ENCODE data around the gene PRKN. TPM values are rescaled to one million over a fixed set of nuclear protein-coding genes. Genes with fewer than 3 reads are reported as not detected.

The PRKN gene
- total and polyA plus RNA-seq, 2 experiments from 2014 or later, result 0.10 to 0.84 TPM

GRCh38 chr6:161532536-161532935, 1195.0 kb downstream of the PRKN start (continued):
- TF ChIP-seq ZNF462 (CRISPR knock-in tag; IDR thresholded peaks at IDR 0.05), result no peak
- no peak for TF ChIP-seq CTCF (conservative IDR thresholded peaks at IDR 0.05; ENCODE audit: low read depth in 2 of 2)

GRCh38 chr6:161526794-161527193, 1200.8 kb downstream of the PRKN start:
- H3K4me2 ChIP-seq, result no peak overlapping the region
- no peaks in the 10 kb centered on the region for H4K20me1 ChIP-seq (replicated peaks; ENCODE audit: insufficient read depth)
- no peaks in the 10 kb centered on the region for H3K79me2 ChIP-seq (replicated peaks; ENCODE audit: insufficient read depth)
- DNase-seq (ENCODE audit: low spot score), result no peak
- no peak for ATAC-seq
- H3K27ac ChIP-seq (ENCODE audit: low read depth), result no peak overlapping the region
- H3K36me3 ChIP-seq (ENCODE audit: insufficient read depth), result no peaks in the 10 kb centered on the region
- Mint-ChIP-seq H3K9me3 (no peaks in the 10 kb centered on the region), H3K4me1 (no peaks in the 10 kb centered on the region), H3K27ac (no peak overlapping the region), H3K36me3 (ENCODE audit: low read depth) (no peaks in the 10 kb centered on the region), H3K4me3 (no peak overlapping the region), H3K27me3 (ENCODE audit: insufficient read depth, low read depth, poor library complexity) (no peaks in the 10 kb centered on the region)
- no peak overlapping the region for H3K4me3 ChIP-seq
- H2AFZ ChIP-seq, result no peak overlapping the region
- H3K27me3 ChIP-seq (ENCODE audit: insufficient read depth), result no peaks in the 10 kb centered on the region
- no peaks in the 10 kb centered on the region for H3F3A ChIP-seq (replicated peaks; ENCODE audit: low read depth)
- H3K4me1 ChIP-seq (ENCODE audit: insufficient read depth), result no peaks in the 10 kb centered on the region
- H3K9me2 ChIP-seq (ENCODE audit: insufficient read depth), result no peaks in the 10 kb centered on the region
- no peak for TF ChIP-seq NANOG (IDR thresholded peaks at IDR 0.05; ENCODE audit: borderline replicate concordance)
- TF ChIP-seq ZNF462 (CRISPR knock-in tag; IDR thresholded peaks at IDR 0.05), result no peak
- TF ChIP-seq POLR2AphosphoS5 (IDR thresholded peaks at IDR 0.05; ENCODE audit: low read depth), result no peak
- no peak for TF ChIP-seq ZNF114 (CRISPR knock-in tag; IDR thresholded peaks at IDR 0.05)
- no peak for TF ChIP-seq STAT1 (IDR thresholded peaks at IDR 0.05; ENCODE audit: unreplicated experiment)
- TF ChIP-seq EZH2 (IDR thresholded peaks at IDR 0.05; ENCODE audit: low read depth, unreplicated experiment), result no peak

Data from GM23338 (cell line).